OCI-LY1 (cell line): ENCODE data around the gene FAM180A.

Source experiments
- CTCF ChIP-seq: fragments of 200-600 bp; sonication (generic), shearing (Covaris generic); IDR thresholded peaks from 2 replicates; pipeline ENCODE4 v1.5.1; 2017; ENCODE audit warnings: mild to moderate bottlenecking, antibody characterized with exemption, low read length, moderate library complexity, mixed read lengths
- EZH2 ChIP-seq: fragments of 200-600 bp; sonication (generic), shearing (Covaris generic); IDR thresholded peaks from 2 replicates; pipeline ENCODE4 v1.8.0; 2017; ENCODE audit warnings: borderline replicate concordance, mixed run types, mild to moderate bottlenecking, antibody characterized with exemption, low read length, moderate library complexity, mixed read lengths

GRCh38 chr7:135740889-135741288 lies 7.7 kb downstream of the FAM180A start:
- TF ChIP-seq EZH2 (no peak), CTCF (no peak)
